ENCODE measurements around the gene UNC13B. TPM values are rescaled to one million over a fixed set of nuclear protein-coding genes. Genes with fewer than 3 reads are reported as not detected.
"Not testable (repeated sequence)": the region's sequence is repeated elsewhere in the genome, so short reads cannot be mapped to it uniquely, and the experiment has no call there.

Gene UNC13B
- total RNA-seq, 2 donors from 2014 or later: 1.4 to 1.7 TPM

GRCh38 chr9:35227284-35227683 lies 65.5 kb downstream of the UNC13B start:
- Mint-ChIP-seq H3K36me3 (ENCODE audit: low read depth) (no peaks in the 10 kb centered on the region), H3K4me1 (no peaks in the 10 kb centered on the region), H3K4me3 (no peak overlapping the region), H3K27ac (no peak overlapping the region), H3K27me3 (peaks cover 14% of the 10 kb centered on the region), H3K9me3 (peaks cover 5% of the 10 kb centered on the region)
- ATAC-seq (replicated peaks): no peak

GRCh38 chr9:35229066-35229778 lies 67.4 kb downstream of the UNC13B start:
- Mint-ChIP-seq H3K27me3 (peaks cover 19% of the 10 kb centered on the region), H3K36me3 (ENCODE audit: low read depth) (no peaks in the 10 kb centered on the region), H3K4me1 (no peaks in the 10 kb centered on the region), H3K27ac (no peak overlapping the region), H3K4me3 (no peak overlapping the region), H3K9me3 (no peaks in the 10 kb centered on the region)
- ATAC-seq (replicated peaks): no peak

- Mint-ChIP-seq H3K36me3 (ENCODE audit: low read depth) (no peaks in the 10 kb centered on the region), H3K27ac (no peak overlapping the region), H3K4me3 (no peak overlapping the region), H3K9me3 (no peaks in the 10 kb centered on the region), H3K4me1 (no peaks in the 10 kb centered on the region), H3K27me3 (peaks cover 19% of the 10 kb centered on the region)
- no peak for ATAC-seq (replicated peaks)
These were observed 68.0 kb downstream of the UNC13B start for GRCh38 chr9:35229779-35230143.

- no peak for ATAC-seq (replicated peaks)
- H3K4me1 Mint-ChIP-seq: no peaks in the 10 kb centered on the region
- no peaks in the 10 kb centered on the region for H3K9me3 Mint-ChIP-seq
- H3K36me3 Mint-ChIP-seq (ENCODE audit: low read depth): no peaks in the 10 kb centered on the region
- H3K27ac Mint-ChIP-seq: no peak overlapping the region
- H3K4me3 Mint-ChIP-seq: no peak overlapping the region
- H3K27me3 Mint-ChIP-seq: peaks cover 16% of the 10 kb centered on the region
These were observed 71.2 kb downstream of the UNC13B start for GRCh38 chr9:35232867-35233544.

GRCh38 chr9:35236692-35237091 lies 74.9 kb downstream of the UNC13B start:
- H3K36me3 Mint-ChIP-seq (ENCODE audit: low read depth): no peaks in the 10 kb centered on the region
- H3K27me3 Mint-ChIP-seq: peaks cover 22% of the 10 kb centered on the region
- H3K4me3 Mint-ChIP-seq: no peak overlapping the region
- no peak overlapping the region for H3K27ac Mint-ChIP-seq
- no peaks in the 10 kb centered on the region for H3K4me1 Mint-ChIP-seq
- peaks cover 5% of the 10 kb centered on the region for H3K9me3 Mint-ChIP-seq
- ATAC-seq (replicated peaks): no peak

GRCh38 chr9:35237311-35237710 lies 75.5 kb downstream of the UNC13B start:
- no peak overlapping the region for H3K27ac Mint-ChIP-seq
- H3K4me1 Mint-ChIP-seq: no peaks in the 10 kb centered on the region
- peaks cover 5% of the 10 kb centered on the region for H3K9me3 Mint-ChIP-seq
- H3K4me3 Mint-ChIP-seq: no peak overlapping the region
- peaks cover 22% of the 10 kb centered on the region for H3K27me3 Mint-ChIP-seq
- ATAC-seq (replicated peaks): no peak
- no peaks in the 10 kb centered on the region for H3K36me3 Mint-ChIP-seq (ENCODE audit: low read depth)

GRCh38 chr9:35245945-35246344 lies 84.1 kb downstream of the UNC13B start:
- not testable (repeated sequence) for H3K4me1 Mint-ChIP-seq; H3K36me3 Mint-ChIP-seq (ENCODE audit: low read depth); H3K4me3 Mint-ChIP-seq; ATAC-seq (replicated peaks); H3K27ac Mint-ChIP-seq; H3K9me3 Mint-ChIP-seq
- peaks cover 31% of the 10 kb centered on the region for H3K27me3 Mint-ChIP-seq

- peaks cover 21% of the 10 kb centered on the region for H3K27me3 Mint-ChIP-seq
- no peak for ATAC-seq (replicated peaks)
These were observed 91.3 kb downstream of the UNC13B start for GRCh38 chr9:35253075-35253474.

GRCh38 chr9:35254237-35254636 lies 92.4 kb downstream of the UNC13B start:
- Mint-ChIP-seq H3K4me3 (no peak overlapping the region), H3K9me3 (no peaks in the 10 kb centered on the region), H3K36me3 (ENCODE audit: low read depth) (no peaks in the 10 kb centered on the region), H3K27me3 (peaks cover 10% of the 10 kb centered on the region), H3K4me1 (no peaks in the 10 kb centered on the region), H3K27ac (no peak overlapping the region)
- no peak for ATAC-seq (replicated peaks)

More at GRCh38 chr9:35253075-35253474, 91.3 kb downstream of the UNC13B start:
- no peak overlapping the region for H3K27ac Mint-ChIP-seq
- no peaks in the 10 kb centered on the region for H3K36me3 Mint-ChIP-seq (ENCODE audit: low read depth)
- H3K9me3 Mint-ChIP-seq: no peaks in the 10 kb centered on the region
- H3K4me3 Mint-ChIP-seq: no peak overlapping the region
- H3K4me1 Mint-ChIP-seq: no peaks in the 10 kb centered on the region

GRCh38 chr9:35254984-35255857 lies 93.4 kb downstream of the UNC13B start:
- no peak for ATAC-seq (replicated peaks)
- Mint-ChIP-seq H3K4me3 (no peak overlapping the region), H3K27me3 (peaks cover 8% of the 10 kb centered on the region), H3K36me3 (ENCODE audit: low read depth) (no peaks in the 10 kb centered on the region), H3K4me1 (no peaks in the 10 kb centered on the region), H3K27ac (no peak overlapping the region), H3K9me3 (no peaks in the 10 kb centered on the region)

GRCh38 chr9:35257986-35258659 lies 96.3 kb downstream of the UNC13B start:
- Mint-ChIP-seq H3K4me3 (no peak overlapping the region), H3K36me3 (ENCODE audit: low read depth) (no peaks in the 10 kb centered on the region), H3K4me1 (no peaks in the 10 kb centered on the region), H3K27ac (no peak overlapping the region), H3K27me3 (peaks cover 3% of the 10 kb centered on the region), H3K9me3 (no peaks in the 10 kb centered on the region)
- ATAC-seq (replicated peaks): no peak

- no peak for ATAC-seq (replicated peaks)
- H3K9me3 Mint-ChIP-seq: no peaks in the 10 kb centered on the region
- no peak overlapping the region for H3K27ac Mint-ChIP-seq
- no peaks in the 10 kb centered on the region for H3K4me1 Mint-ChIP-seq
- H3K36me3 Mint-ChIP-seq (ENCODE audit: low read depth): no peaks in the 10 kb centered on the region
- H3K4me3 Mint-ChIP-seq: no peak overlapping the region
- peaks cover 7% of the 10 kb centered on the region for H3K27me3 Mint-ChIP-seq
These were observed 97.1 kb downstream of the UNC13B start for GRCh38 chr9:35258660-35259474.

GRCh38 chr9:35260186-35260585 lies 98.4 kb downstream of the UNC13B start:
- ATAC-seq (replicated peaks): no peak
- Mint-ChIP-seq H3K27me3 (peaks cover 12% of the 10 kb centered on the region), H3K9me3 (no peaks in the 10 kb centered on the region), H3K27ac (no peak overlapping the region), H3K4me3 (no peak overlapping the region), H3K36me3 (ENCODE audit: low read depth) (no peaks in the 10 kb centered on the region), H3K4me1 (no peaks in the 10 kb centered on the region)

GRCh38 chr9:35262064-35262463 lies 100.3 kb downstream of the UNC13B start:
- Mint-ChIP-seq H3K27me3 (peaks cover 12% of the 10 kb centered on the region), H3K4me1 (no peaks in the 10 kb centered on the region), H3K36me3 (ENCODE audit: low read depth) (no peaks in the 10 kb centered on the region), H3K4me3 (no peak overlapping the region), H3K27ac (no peak overlapping the region), H3K9me3 (no peaks in the 10 kb centered on the region)
- ATAC-seq (replicated peaks): no peak

Data from activated T-helper 17 cell treated with anti-CD3 and anti-CD28 coated beads, Interleukin-2, amount 50 U/mL, for 72 hours (primary cell).